Mesenchymal stem cell (in vitro differentiated cells and primary cell): ENCODE measurements around the gene DNER.
A peak's percentile ranks its signal among the peaks of the same experiment; 100 is the strongest.

Experiments
- DNase-seq: peaks from one replicate; pipeline ENCODE4 v3.0.0-alpha.2; 2013
- H2AFZ ChIP-seq: one replicate; pipeline ENCODE4 v1.6.1; 2013; ENCODE audit warnings: low read depth, mild to moderate bottlenecking, control low read depth, inconsistent platforms, low read length, moderate library complexity
- H2AK5ac ChIP-seq: 2 replicates; pipeline ENCODE4 v1.6.1; 2013; ENCODE audit warnings: low read length, moderate library complexity, mild to moderate bottlenecking, inconsistent platforms; ENCODE audit not compliant: severe bottlenecking
- H2BK120ac ChIP-seq: one replicate; pipeline ENCODE4 v1.6.1; 2013; ENCODE audit warnings: low read depth, mild to moderate bottlenecking, inconsistent platforms, low read length, moderate library complexity
- H2BK12ac ChIP-seq, 2 experiments: one replicate each; pipeline ENCODE4 v1.6.1; 2013; ENCODE audit warnings: inconsistent platforms in 2 of 2, low read length in 2 of 2, mild to moderate bottlenecking in 2 of 2, moderate library complexity in 2 of 2, control low read depth in 1 of 2
- H2BK15ac ChIP-seq: one replicate; pipeline ENCODE4 v1.6.1; 2013; ENCODE audit warnings: mild to moderate bottlenecking, low read depth, inconsistent platforms; ENCODE audit not compliant: poor library complexity, severe bottlenecking
- H2BK5ac ChIP-seq: 2 replicates; pipeline ENCODE4 v1.6.1; 2013; ENCODE audit warnings: low read depth, mild to moderate bottlenecking, low read length, control low read depth, inconsistent platforms; ENCODE audit not compliant: poor library complexity, severe bottlenecking
- H3K14ac ChIP-seq, 2 experiments: one replicate each; pipeline ENCODE4 v1.6.1; 2013; ENCODE audit warnings: inconsistent platforms in 2 of 2, low read length in 2 of 2, control low read depth in 1 of 2, mild to moderate bottlenecking in 1 of 2, moderate library complexity in 1 of 2
- H3K18ac ChIP-seq, 2 experiments: one replicate each; pipeline ENCODE4 v1.6.1; 2013; ENCODE audit warnings: inconsistent platforms in 2 of 2, low read length in 2 of 2, control low read depth in 1 of 2, low read depth in 1 of 2, mild to moderate bottlenecking in 1 of 2
- H3K23ac ChIP-seq, 2 experiments: one replicate each; pipeline ENCODE4 v1.6.1; 2013; ENCODE audit warnings: inconsistent platforms in 2 of 2, low read length in 2 of 2, mild to moderate bottlenecking in 2 of 2, moderate library complexity in 2 of 2, control low read depth in 1 of 2
- H3K27ac ChIP-seq: 2 replicates; pipeline ENCODE4 v1.5.1; 2013; ENCODE audit warnings: mild to moderate bottlenecking, moderate library complexity, low read length, control low read depth, inconsistent platforms; ENCODE audit not compliant: poor library complexity, severe bottlenecking
- H3K27me3 ChIP-seq, 2 experiments: 2 replicates each; pipeline versions ENCODE4 v1.6.1 to v1.7.0; 2013; ENCODE audit warnings: low read length in 2 of 2, mild to moderate bottlenecking in 2 of 2, moderate library complexity in 2 of 2, control low read depth in 1 of 2, inconsistent platforms in 1 of 2; ENCODE audit not compliant: control insufficient read depth in 1 of 2, insufficient read depth in 1 of 2
- H3K36me3 ChIP-seq, 2 experiments: 2 replicates each; pipeline versions ENCODE4 v1.6.1 to v1.7.0; 2013; ENCODE audit warnings: low read length in 2 of 2, control low read depth in 1 of 2, inconsistent platforms in 1 of 2, low read depth in 1 of 2, mild to moderate bottlenecking in 1 of 2; ENCODE audit not compliant: insufficient read depth in 2 of 2, control insufficient read depth in 1 of 2
- H3K4ac ChIP-seq, 2 experiments: one replicate each; pipeline ENCODE4 v1.6.1; 2013; ENCODE audit warnings: inconsistent platforms in 2 of 2, low read length in 2 of 2, mild to moderate bottlenecking in 2 of 2, moderate library complexity in 2 of 2, control low read depth in 1 of 2, low read depth in 1 of 2
- H3K4me1 ChIP-seq: 2 replicates; pipeline ENCODE4 v1.6.1; 2013; ENCODE audit warnings: low read depth, low read length, control low read depth; ENCODE audit not compliant: control insufficient read depth, insufficient read depth
- H3K4me2 ChIP-seq: 2 replicates; pipeline ENCODE4 v1.6.1; 2013; ENCODE audit warnings: low read length, mild to moderate bottlenecking, inconsistent platforms; ENCODE audit not compliant: poor library complexity, severe bottlenecking
- H3K4me3 ChIP-seq, 2 experiments: 2 replicates each; pipeline versions ENCODE4 v1.5.1 to v1.7.0; 2013; ENCODE audit warnings: low read length in 2 of 2, mild to moderate bottlenecking in 2 of 2, control low read depth in 1 of 2, low read depth in 1 of 2; ENCODE audit not compliant: insufficient read depth in 1 of 2
- H3K79me1 ChIP-seq: replicated peaks from 2 replicates; pipeline ENCODE4 v1.6.1; 2013; ENCODE audit warnings: mild to moderate bottlenecking, control low read depth, low read length, inconsistent platforms; ENCODE audit not compliant: poor library complexity, severe bottlenecking
- H3K9ac ChIP-seq: 2 replicates; pipeline ENCODE4 v1.7.0; 2013; ENCODE audit warnings: mild to moderate bottlenecking, low read length, moderate library complexity
- H3K9me3 ChIP-seq: 2 replicates; pipeline ENCODE4 v1.7.0; 2013; ENCODE audit warnings: mild to moderate bottlenecking, low read length; ENCODE audit not compliant: control insufficient read depth
- H4K8ac ChIP-seq: one replicate; pipeline ENCODE4 v1.6.1; 2013; ENCODE audit warnings: inconsistent platforms, mild to moderate bottlenecking, low read length, moderate library complexity
- H4K91ac ChIP-seq: one replicate; pipeline ENCODE4 v1.6.1; 2013; ENCODE audit warnings: mild to moderate bottlenecking, low read length, inconsistent platforms
- WGBS: methylation state at CpG from one replicate; pipeline ENCODE4 v1.1.7; 2013; ENCODE audit warnings: mixed read lengths; 5-methylcytosine and 5-hydroxymethylcytosine counted together

Gene DNER

GRCh38 chr2:229445019-229445418 lies 269.3 kb downstream of the DNER start:
- Histone ChIP-seq H2AK5ac (no peak overlapping the region), H3K23ac (no peak overlapping the region), H4K8ac (no peak overlapping the region), H3K9ac (peak overlapping the region; percentile 91), H2BK5ac (no peak overlapping the region), H3K18ac (peak overlapping the region; percentile 2 to 65), H3K4ac (peak overlapping the region in 1 of 2 experiments; percentile 55), H3K27me3 (no peaks in the 10 kb centered on the region), H3K79me1 (no peaks in the 10 kb centered on the region), H3K4me3 (peak overlapping the region in 1 of 2 experiments; percentile 61), H3K36me3 (no peaks in the 10 kb centered on the region), H4K91ac (no peak overlapping the region), H3K14ac (no peak overlapping the region), H3K4me1 (peaks cover 5% of the 10 kb centered on the region), H2BK12ac (peak overlapping the region in 1 of 2 experiments; percentile 77), H3K9me3 (no peaks in the 10 kb centered on the region), H3K4me2 (peak overlapping the region; percentile 4), H2BK120ac (no peak overlapping the region), H2BK15ac (no peak overlapping the region), H3K27ac (no peak overlapping the region), H2AFZ (peak overlapping the region; percentile 73)
- 47% methylated on average over 7 of the region's 7 CpGs for WGBS
- peak; percentile 89 for DNase-seq

- Histone ChIP-seq H3K36me3 (no peaks in the 10 kb centered on the region), H2BK120ac (no peak overlapping the region), H2BK5ac (no peak overlapping the region), H2AK5ac (no peak overlapping the region), H3K4ac (no peak overlapping the region), H3K23ac (no peak overlapping the region), H3K4me2 (no peak overlapping the region), H3K9ac (peak overlapping the region; percentile 91), H3K27me3 (no peaks in the 10 kb centered on the region), H2BK12ac (no peak overlapping the region), H3K9me3 (no peaks in the 10 kb centered on the region), H3K4me1 (peaks cover 5% of the 10 kb centered on the region), H2AFZ (no peak overlapping the region), H2BK15ac (no peak overlapping the region), H4K8ac (no peak overlapping the region), H3K18ac (no peak overlapping the region), H3K79me1 (no peaks in the 10 kb centered on the region), H4K91ac (no peak overlapping the region), H3K27ac (no peak overlapping the region), H3K4me3 (no peak overlapping the region), H3K14ac (no peak overlapping the region)
- WGBS, result 82% methylated on average over 11 of the region's 13 CpGs
- no peak for DNase-seq
Observed at GRCh38 chr2:229443546-229444268, 270.6 kb downstream of the DNER start.

- no peak overlapping the region for H2BK15ac ChIP-seq
- H2BK12ac ChIP-seq, result no peak overlapping the region
- H3K23ac ChIP-seq, result no peak overlapping the region
- H3K4me3 ChIP-seq, result no peak overlapping the region
- H3K18ac ChIP-seq, result no peak overlapping the region
- H3K36me3 ChIP-seq, result no peaks in the 10 kb centered on the region
- no peak overlapping the region for H2AFZ ChIP-seq
- H2BK120ac ChIP-seq, result no peak overlapping the region
- peaks cover 5% of the 10 kb centered on the region for H3K4me1 ChIP-seq
- H3K9ac ChIP-seq, result no peak overlapping the region
- H3K4me2 ChIP-seq, result no peak overlapping the region
- H4K8ac ChIP-seq, result no peak overlapping the region
- H4K91ac ChIP-seq, result no peak overlapping the region
- no peak overlapping the region for H3K14ac ChIP-seq
- no peak overlapping the region for H3K4ac ChIP-seq
- no peaks in the 10 kb centered on the region for H3K27me3 ChIP-seq
- H2BK5ac ChIP-seq, result no peak overlapping the region
- DNase-seq, result no peak
- 86% methylated on average over 3 of the region's 3 CpGs for WGBS
- no peak overlapping the region for H2AK5ac ChIP-seq
- H3K27ac ChIP-seq, result no peak overlapping the region
- no peaks in the 10 kb centered on the region for H3K9me3 ChIP-seq
- no peaks in the 10 kb centered on the region for H3K79me1 ChIP-seq
Observed at GRCh38 chr2:229443141-229443540, 271.2 kb downstream of the DNER start.

GRCh38 chr2:229438430-229439159 lies 275.8 kb downstream of the DNER start:
- Histone ChIP-seq H2BK12ac (no peak overlapping the region), H3K9ac (no peak overlapping the region), H2BK120ac (no peak overlapping the region), H3K27me3 (no peaks in the 10 kb centered on the region), H2AFZ (no peak overlapping the region), H3K4me3 (no peak overlapping the region), H2BK5ac (no peak overlapping the region), H3K14ac (no peak overlapping the region), H3K18ac (no peak overlapping the region), H2AK5ac (no peak overlapping the region), H4K8ac (no peak overlapping the region), H3K4me2 (no peak overlapping the region), H3K4ac (no peak overlapping the region), H3K79me1 (no peaks in the 10 kb centered on the region), H2BK15ac (no peak overlapping the region), H4K91ac (no peak overlapping the region), H3K9me3 (no peaks in the 10 kb centered on the region), H3K36me3 (no peaks in the 10 kb centered on the region), H3K23ac (no peak overlapping the region), H3K4me1 (no peaks in the 10 kb centered on the region), H3K27ac (no peak overlapping the region)
- 92% methylated on average over 4 of the region's 6 CpGs for WGBS
- DNase-seq, result no peak
